Fibroblast of the aortic adventitia (primary cell): ENCODE data around the gene NFIB. TPM values are rescaled to one million over a fixed set of nuclear protein-coding genes. Genes with fewer than 3 reads are reported as not detected.
A peak's percentile ranks its signal among the peaks of the same experiment; 100 is the strongest.

Source experiments
- DNase-seq: peaks from one replicate; pipeline ENCODE4 v3.0.0-alpha.2; 2010; ENCODE audit warnings: low read depth
- H3K4me3 ChIP-seq: 2 replicates; pipeline ENCODE4 v1.5.1; 2011; ENCODE audit warnings: low read depth, mild to moderate bottlenecking, control low read depth, low read length, moderate library complexity
- total RNA-seq: library from RNA; depleted of rRNA; stranded (reverse); fragments of >200 nt; gene quantifications from 2 replicates; pipeline ENCODE4 v1.2.3, GENCODE V29; 2012; ENCODE audit warnings: low replicate concordance
- TF ChIP-seq, protein P1 (sequence below): IDR thresholded peaks from 2 replicates; pipeline ENCODE4 v1.5.1; 2011; ENCODE audit warnings: mild to moderate bottlenecking, low read length, control low read depth, inconsistent platforms; ENCODE audit not compliant: insufficient read depth

Gene NFIB
- total RNA-seq, 1 donor: 111 TPM

- no peak overlapping the region for H3K4me3 ChIP-seq
- DNase-seq: peak; percentile 83
- TF ChIP-seq, protein P1, sequence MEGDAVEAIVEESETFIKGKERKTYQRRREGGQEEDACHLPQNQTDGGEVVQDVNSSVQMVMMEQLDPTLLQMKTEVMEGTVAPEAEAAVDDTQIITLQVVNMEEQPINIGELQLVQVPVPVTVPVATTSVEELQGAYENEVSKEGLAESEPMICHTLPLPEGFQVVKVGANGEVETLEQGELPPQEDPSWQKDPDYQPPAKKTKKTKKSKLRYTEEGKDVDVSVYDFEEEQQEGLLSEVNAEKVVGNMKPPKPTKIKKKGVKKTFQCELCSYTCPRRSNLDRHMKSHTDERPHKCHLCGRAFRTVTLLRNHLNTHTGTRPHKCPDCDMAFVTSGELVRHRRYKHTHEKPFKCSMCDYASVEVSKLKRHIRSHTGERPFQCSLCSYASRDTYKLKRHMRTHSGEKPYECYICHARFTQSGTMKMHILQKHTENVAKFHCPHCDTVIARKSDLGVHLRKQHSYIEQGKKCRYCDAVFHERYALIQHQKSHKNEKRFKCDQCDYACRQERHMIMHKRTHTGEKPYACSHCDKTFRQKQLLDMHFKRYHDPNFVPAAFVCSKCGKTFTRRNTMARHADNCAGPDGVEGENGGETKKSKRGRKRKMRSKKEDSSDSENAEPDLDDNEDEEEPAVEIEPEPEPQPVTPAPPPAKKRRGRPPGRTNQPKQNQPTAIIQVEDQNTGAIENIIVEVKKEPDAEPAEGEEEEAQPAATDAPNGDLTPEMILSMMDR: no peak
Observed at GRCh38 chr9:14258660-14259239, 55.2 kb downstream of the NFIB start.

DNA sequence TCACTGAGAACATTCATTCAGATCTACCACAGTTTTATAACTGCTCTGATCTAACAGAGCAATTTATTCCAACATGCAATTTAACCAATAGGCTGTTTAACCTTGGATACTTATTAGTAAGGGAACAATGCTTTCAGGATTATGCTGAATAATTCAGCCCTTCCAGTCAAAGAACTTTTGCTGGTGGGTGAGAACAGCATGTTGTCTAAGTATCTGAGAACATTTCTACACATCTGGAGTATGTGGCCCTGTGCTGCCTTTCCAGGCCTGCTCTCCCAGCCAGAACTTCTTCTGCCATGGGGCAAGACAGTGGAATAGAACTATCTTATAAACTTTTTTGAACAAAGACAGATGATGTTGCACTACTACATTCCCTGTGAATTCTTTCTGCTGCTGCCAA lies 55.8 kb downstream of the NFIB start:
- TF ChIP-seq, protein P1: no peak

GRCh38 chr9:14256588-14256987 lies 57.4 kb downstream of the NFIB start:
- H3K4me3 ChIP-seq: no peak overlapping the region
- peak; percentile 52 for DNase-seq
- TF ChIP-seq, protein P1: no peak

More for the DNA sequence above, 55.8 kb downstream of the NFIB start:
- no peak overlapping the region for H3K4me3 ChIP-seq
- DNase-seq: no peak

- H3K4me3 ChIP-seq: peak overlapping the region; percentile 45
- TF ChIP-seq, protein P1: no peak
- DNase-seq: peak; percentile 94
Observed at GRCh38 chr9:14251154-14252071, 62.5 kb downstream of the NFIB start.

- DNase-seq: no peak
- H3K4me3 ChIP-seq: no peak overlapping the region
- TF ChIP-seq, protein P1: no peak
Observed at GRCh38 chr9:14250794-14251153, 63.2 kb downstream of the NFIB start.

DNA sequence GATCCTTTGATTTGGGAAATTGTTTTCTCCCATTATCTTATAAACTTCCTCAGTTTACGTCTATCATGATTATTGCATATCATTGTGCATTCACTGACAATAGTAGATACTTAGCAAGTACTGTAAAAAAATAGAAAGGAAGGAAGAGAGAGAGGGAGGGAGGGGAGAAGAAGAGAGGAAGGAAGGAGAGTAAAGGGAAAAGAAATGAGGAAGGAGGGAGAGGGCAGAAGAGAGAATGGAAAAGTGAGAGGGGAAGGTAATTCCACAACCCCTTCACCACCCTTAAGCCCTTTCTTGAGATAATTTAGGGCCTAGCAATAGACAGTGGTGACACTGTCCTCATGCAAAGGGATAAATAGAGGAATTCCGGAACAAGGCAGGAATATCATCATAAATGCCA lies 64.4 kb downstream of the NFIB start:
- TF ChIP-seq, protein P1: no peak
- no peak overlapping the region for H3K4me3 ChIP-seq
- DNase-seq: no peak
